Stimulated activated CD4-positive, alpha-beta T cell treated with anti-CD3 and anti-CD28 coated beads, Interleukin-4, amount 100 ng/mL, for 1 hour (primary cell): ENCODE measurements around the gene CAT.

Experiments
- DNase-seq: peaks from one replicate; pipeline ENCODE4 v3.0.0-alpha.2; 2020

CAT gene

GRCh38 chr11:34425867-34426266 lies 12.9 kb upstream of the CAT start:
- no peak for DNase-seq

- DNase-seq: no peak
Measured at GRCh38 chr11:34426766-34427185, 12.0 kb upstream of the CAT start.

DNA sequence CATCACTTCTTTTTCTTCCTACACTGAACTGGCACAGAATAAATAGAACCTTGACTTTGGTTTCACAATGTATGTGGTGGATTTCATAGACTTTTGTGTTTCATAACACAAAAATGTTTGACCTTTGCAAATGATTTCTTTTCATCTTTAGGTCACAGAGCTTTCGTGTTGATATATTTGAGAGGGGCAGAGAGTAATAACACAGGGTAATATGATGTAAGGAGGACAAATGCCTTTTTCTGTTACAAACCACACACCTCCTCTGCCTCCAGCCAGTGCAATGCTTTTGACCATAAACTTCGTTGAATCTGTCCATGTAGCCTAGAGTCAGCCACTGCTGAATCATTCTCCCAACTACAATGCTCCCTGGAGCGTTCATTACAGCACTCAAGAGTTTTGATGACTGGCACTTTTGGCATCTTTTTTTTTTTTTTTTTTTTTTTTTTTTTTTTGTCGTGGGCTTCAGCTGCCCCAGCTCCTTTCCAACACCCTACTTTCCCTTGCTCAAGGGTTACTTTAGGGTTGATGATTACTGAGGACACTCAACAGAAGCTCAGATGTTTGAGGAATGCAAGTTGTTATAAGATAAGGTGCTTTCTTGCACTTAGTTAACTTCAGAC lies 11.4 kb upstream of the CAT start:
- no peak for DNase-seq

DNA sequence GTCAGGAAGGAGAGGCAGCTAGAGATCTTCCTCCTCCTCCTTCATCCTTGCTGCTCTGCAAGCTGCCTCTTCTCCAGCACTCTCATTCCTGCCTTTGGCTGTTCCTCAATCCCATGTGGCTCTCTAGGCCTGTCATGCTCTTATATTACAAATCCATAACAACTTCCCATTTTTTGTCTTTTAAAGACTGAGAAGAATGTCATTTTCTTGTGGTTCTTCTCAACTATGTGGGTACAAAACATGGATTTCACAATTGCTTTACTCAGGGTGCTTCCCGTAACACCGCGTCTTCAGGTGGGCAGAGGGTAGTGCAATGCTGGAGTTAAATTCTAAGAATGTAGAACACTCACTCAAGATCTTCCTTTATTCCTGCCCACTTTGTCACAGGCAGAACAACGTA lies 6.8 kb upstream of the CAT start:
- no peak for DNase-seq

GRCh38 chr11:34432822-34433221 lies 5.9 kb upstream of the CAT start:
- DNase-seq: no peak

DNA sequence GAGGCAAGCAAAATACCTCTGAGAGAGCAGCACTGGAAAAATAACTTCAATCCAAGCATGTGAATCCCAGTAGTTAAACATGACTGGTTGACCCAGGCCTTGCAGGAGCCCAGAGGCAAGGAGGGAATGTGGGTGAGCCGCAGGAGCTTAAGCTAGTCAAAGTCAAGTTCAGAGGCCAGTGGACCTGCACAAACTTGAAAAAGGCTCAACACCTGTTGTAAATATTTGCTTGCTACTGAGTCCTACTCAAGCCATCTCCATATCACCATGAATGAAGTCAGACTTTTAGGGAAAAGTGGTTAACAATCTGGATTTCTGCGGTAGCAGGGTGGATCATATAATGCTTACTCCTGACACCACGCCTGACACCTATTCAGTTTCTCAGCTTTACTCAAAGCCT lies 4.8 kb upstream of the CAT start:
- DNase-seq: no peak

DNA sequence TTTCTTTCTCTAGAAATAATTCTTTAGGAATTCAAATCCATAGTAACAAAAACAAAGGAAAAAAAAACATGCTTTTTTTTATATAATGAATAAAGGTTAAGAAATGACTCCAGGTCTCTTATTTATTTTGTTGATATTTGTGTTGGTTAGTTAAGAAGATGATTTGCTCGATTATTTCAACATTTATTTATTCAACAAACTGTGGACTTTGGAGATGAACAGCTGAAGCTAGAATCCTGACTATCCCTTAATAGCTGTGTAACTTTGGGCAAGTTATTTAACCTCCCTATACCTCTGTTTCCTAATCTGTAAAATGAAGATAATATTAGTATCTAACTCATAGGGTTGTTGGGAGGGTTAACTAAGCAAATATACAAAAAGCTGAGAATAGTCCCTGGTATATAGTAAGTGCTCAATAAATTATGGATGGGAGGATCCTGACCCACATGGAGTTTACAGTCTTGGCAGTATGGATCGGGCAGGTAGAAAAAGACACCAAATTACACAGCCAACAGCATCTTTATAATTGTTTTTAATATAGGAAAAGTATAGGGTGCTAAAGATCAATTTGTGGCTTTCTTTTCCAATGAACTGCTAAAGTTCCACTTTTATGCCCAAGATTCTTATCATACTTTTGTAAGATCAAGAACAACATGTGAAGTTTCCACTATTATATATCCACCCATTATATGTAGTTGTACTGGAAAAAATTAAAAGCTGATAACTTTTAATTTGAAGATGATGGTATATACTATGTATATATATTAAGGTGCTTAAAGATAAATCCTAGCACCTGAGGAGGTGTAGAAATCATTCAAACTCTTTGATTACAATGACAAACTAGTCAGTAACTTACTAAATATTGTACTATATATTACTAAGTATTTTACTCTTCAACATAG lies 1.3 kb upstream of the CAT start:
- no peak for DNase-seq

- DNase-seq: no peak
Measured at GRCh38 chr11:34439610-34440198, 970 bp downstream of the CAT start.

GRCh38 chr11:34441814-34442213 lies 3.1 kb downstream of the CAT start:
- DNase-seq: no peak

DNA sequence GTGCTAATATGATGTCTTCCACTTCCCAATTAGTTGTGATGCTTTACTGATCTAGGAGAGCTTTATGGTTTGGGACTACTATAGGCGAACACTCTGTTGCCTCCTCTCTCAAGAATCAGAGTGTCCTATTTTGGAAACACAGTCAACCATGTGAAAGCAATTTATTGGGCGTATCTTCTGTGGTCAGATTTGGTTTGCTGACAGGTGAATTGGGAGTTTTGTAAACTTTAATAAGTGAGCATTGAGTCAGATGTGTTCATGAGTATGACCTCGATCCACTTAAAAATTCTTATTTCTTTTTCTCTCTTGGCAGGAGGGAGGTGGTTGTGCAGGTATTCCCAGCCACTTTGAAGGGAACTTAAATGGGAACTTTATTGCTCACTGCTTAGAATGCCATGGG lies 4.4 kb downstream of the CAT start:
- no peak for DNase-seq

DNA sequence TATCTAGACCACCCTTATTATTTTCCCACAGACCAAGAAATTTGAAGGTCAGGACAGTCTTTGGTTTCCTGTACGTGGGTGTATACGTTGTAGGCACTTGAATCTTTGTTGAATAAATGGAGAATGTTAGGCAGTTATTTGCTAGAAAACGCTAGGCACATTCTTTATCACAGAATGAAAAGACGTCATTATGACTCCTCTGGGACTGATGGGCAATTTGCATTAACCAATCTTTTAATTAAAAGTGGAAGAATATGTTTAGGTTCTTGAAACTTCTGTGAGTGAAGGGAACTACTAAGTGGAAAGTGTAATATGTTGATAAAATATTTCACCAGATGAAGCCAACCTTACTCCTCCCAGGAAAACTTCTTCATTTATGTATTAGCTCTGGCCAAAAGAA lies 5.7 kb downstream of the CAT start:
- no peak for DNase-seq

- DNase-seq: no peak
Measured at GRCh38 chr11:34445956-34446355, 7.2 kb downstream of the CAT start.

DNA sequence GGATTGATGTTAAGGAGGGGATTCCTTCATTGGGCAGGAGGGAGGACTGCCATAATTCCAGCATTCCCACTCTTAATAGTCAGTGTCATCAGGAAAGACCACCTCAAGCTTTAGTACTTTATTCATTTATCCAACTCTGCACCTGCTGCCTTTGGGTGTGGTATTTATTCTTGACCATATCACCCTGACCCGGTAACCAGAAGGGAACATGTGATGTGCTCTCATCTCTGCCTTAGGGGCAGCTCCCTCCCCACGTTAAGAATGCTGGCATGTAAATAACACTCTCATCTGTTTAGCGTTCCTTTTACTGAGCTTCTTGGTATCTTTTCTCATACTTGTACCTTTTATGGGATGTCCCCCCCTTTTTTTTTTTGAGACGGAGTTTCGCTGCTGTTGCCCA lies 7.7 kb downstream of the CAT start:
- no peak for DNase-seq

GRCh38 chr11:34447044-34447443 lies 8.3 kb downstream of the CAT start:
- no peak for DNase-seq

- DNase-seq: no peak
Measured at GRCh38 chr11:34448223-34448994, 9.7 kb downstream of the CAT start.

DNA sequence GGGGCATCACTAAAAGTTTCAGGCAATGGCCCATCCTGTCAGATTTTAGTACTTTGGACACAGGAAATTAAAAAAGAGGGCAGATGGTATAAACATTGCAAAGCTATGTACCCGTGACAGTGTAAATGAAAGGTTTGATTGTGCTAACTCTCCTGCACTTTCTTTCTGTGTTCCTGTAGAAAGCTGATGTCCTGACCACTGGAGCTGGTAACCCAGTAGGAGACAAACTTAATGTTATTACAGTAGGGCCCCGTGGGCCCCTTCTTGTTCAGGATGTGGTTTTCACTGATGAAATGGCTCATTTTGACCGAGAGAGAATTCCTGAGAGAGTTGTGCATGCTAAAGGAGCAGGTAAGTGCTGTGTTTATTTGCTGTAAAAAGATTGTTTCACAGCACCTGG lies 10.3 kb downstream of the CAT start:
- DNase-seq: no peak

GRCh38 chr11:34451053-34451452 lies 12.3 kb downstream of the CAT start:
- no peak for DNase-seq

- no peak for DNase-seq
Measured at GRCh38 chr11:34454308-34455032, 15.7 kb downstream of the CAT start.

DNA sequence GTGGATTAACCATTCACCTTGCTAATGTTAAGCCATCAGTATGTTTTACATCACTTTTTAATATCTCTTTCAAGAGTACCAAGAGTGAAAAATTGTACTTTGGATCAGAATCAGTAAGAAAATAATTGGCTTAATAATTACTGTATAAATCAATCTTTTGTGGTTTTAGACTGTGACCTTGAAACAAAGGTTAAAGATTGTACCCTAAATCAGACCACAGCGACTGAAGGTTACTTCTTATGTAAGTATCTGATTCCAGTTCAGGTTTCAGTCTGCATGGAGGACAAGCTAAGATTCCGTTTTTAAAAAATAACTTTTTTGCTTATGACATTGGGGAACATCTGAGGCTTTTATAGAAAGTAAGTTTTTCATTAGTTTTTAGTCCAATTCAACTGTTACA lies 18.9 kb downstream of the CAT start:
- DNase-seq: no peak

- no peak for DNase-seq
Measured at GRCh38 chr11:34458525-34458924, 19.8 kb downstream of the CAT start.

DNA sequence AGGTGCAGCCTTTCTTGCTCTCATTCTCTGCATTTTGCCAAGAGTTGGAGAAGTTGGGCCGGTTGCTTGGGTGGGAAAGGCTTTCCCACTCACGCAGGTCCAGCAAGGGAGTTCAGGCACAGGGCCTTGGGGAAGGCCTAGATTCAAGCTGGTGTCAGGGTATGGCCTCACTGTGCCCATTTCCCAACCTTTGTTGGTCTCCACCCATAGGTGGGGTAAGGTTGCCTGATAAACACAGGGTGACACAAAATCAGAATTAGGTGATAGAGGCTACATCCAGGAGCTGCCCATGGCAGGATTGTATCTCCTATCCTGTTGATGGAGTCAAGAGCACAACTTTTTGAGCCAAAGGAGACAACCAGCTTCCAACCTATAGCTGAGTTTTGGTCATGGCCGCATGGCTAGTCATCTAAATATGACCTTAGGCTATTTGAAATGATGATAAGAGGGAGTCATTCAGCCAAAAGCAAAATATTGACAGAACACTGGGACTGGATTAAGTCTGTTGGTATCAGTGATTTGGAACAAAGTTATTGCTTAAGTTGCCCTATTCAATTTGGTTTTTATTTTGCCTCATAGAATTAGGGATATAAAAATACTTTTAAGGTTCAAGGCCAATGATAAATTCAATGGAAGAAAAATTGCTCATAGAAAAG lies 20.9 kb downstream of the CAT start:
- no peak for DNase-seq

GRCh38 chr11:34460278-34460677 lies 21.5 kb downstream of the CAT start:
- no peak for DNase-seq
